Astrocyte (in vitro differentiated cells and primary cell): Measurements from ENCODE around the gene MESP2. TPM values are rescaled to one million over a fixed set of nuclear protein-coding genes. Genes with fewer than 3 reads are reported as not detected.

Experiments used
- DNase-seq: peaks from one replicate; pipeline ENCODE4 v3.0.0-alpha.2; 2010; ENCODE audit warnings: low read depth
- FAIRE-seq: peaks from 2 replicates; lab custom pipeline; 2011; peaks lifted over from hg19 to GRCh38; lab: Jason Lieb, UNC
- H2AFZ ChIP-seq: 2 replicates; pipeline ENCODE4 v1.6.0; 2012; ENCODE audit warnings: low read depth, low read length, inconsistent platforms
- H3K27ac ChIP-seq: 2 replicates; pipeline ENCODE4 v1.5.1; 2011; ENCODE audit warnings: low read depth, low read length, inconsistent platforms
- H3K27me3 ChIP-seq: 2 replicates; pipeline ENCODE4 v1.6.0; 2011; ENCODE audit warnings: low read length, inconsistent platforms; ENCODE audit not compliant: insufficient read depth
- H3K36me3 ChIP-seq: 2 replicates; pipeline ENCODE4 v1.5.1; 2011; ENCODE audit warnings: low read length, inconsistent platforms; ENCODE audit not compliant: insufficient read depth
- H3K4me1 ChIP-seq: 2 replicates; pipeline ENCODE4 v1.5.1; 2011; ENCODE audit warnings: low read length, inconsistent platforms; ENCODE audit not compliant: insufficient read depth
- H3K4me2 ChIP-seq: 2 replicates; pipeline ENCODE4 v1.6.0; 2012; ENCODE audit warnings: low read length, inconsistent platforms
- H3K4me3 ChIP-seq: 2 replicates; pipeline ENCODE4 v1.5.1; 2011; ENCODE audit warnings: low read depth, mild to moderate bottlenecking, low read length, inconsistent platforms; ENCODE audit not compliant: insufficient read depth
- H3K79me2 ChIP-seq: 2 replicates; pipeline ENCODE4 v1.6.0; 2012; ENCODE audit warnings: mild to moderate bottlenecking, low read length, inconsistent platforms; ENCODE audit not compliant: insufficient read depth
- H3K9ac ChIP-seq: 2 replicates; pipeline ENCODE4 v1.6.0; 2012; ENCODE audit warnings: mild to moderate bottlenecking, low read length, inconsistent platforms
- H3K9me3 ChIP-seq: 2 replicates; pipeline ENCODE4 v1.5.1; 2012; ENCODE audit warnings: low read depth, mild to moderate bottlenecking, low read length, inconsistent platforms; ENCODE audit not compliant: insufficient read depth
- H4K20me1 ChIP-seq: 2 replicates; pipeline ENCODE4 v1.6.0; 2012; ENCODE audit warnings: low read length, inconsistent platforms; ENCODE audit not compliant: insufficient read depth
- H3K27ac Mint-ChIP-seq: one replicate; pipeline ENCODE4 v1.8.0; 2021; ENCODE audit warnings: mild to moderate bottlenecking, mixed read lengths; ENCODE audit not compliant: unreplicated experiment
- H3K27me3 Mint-ChIP-seq: one replicate; pipeline ENCODE4 v1.8.0; 2021; ENCODE audit warnings: low read depth, mixed read lengths; ENCODE audit not compliant: unreplicated experiment
- H3K36me3 Mint-ChIP-seq: one replicate; pipeline ENCODE4 v1.8.0; 2021; ENCODE audit warnings: low read depth, mixed read lengths; ENCODE audit not compliant: unreplicated experiment
- H3K4me1 Mint-ChIP-seq: one replicate; pipeline ENCODE4 v1.8.0; 2021; ENCODE audit warnings: low read depth, mixed read lengths; ENCODE audit not compliant: unreplicated experiment
- H3K4me3 Mint-ChIP-seq: one replicate; pipeline ENCODE4 v1.8.0; 2021; ENCODE audit warnings: mild to moderate bottlenecking, moderate library complexity, mixed read lengths; ENCODE audit not compliant: unreplicated experiment
- H3K9me3 Mint-ChIP-seq: one replicate; pipeline ENCODE4 v1.8.0; 2021; ENCODE audit warnings: mild to moderate bottlenecking, mixed read lengths; ENCODE audit not compliant: unreplicated experiment
- CTCF ChIP-seq: IDR thresholded peaks from 2 replicates; pipeline ENCODE4 v1.5.1; 2011; ENCODE audit warnings: low read depth, mild to moderate bottlenecking, inconsistent platforms, low read length, moderate library complexity; ENCODE audit not compliant: insufficient read depth
- EZH2 ChIP-seq: IDR thresholded peaks from 2 replicates; pipeline ENCODE4 v1.6.1; 2012; ENCODE audit warnings: mild to moderate bottlenecking, low read length, inconsistent platforms; ENCODE audit not compliant: insufficient read depth
- total RNA-seq: library from RNA; stranded (reverse); gene quantifications from 2 replicates; pipeline ENCODE4 v1.2.1, GENCODE V29; 2021

MESP2 gene
- total RNA-seq, 1 donor from 2014 or later: not detected

GRCh38 chr15:89810837-89811236, 34.7 kb downstream of the MESP2 start:
- Mint-ChIP-seq H3K27me3 (peaks cover 30% of the 10 kb centered on the region), H3K36me3 (no peaks in the 10 kb centered on the region), H3K27ac (no peak overlapping the region), H3K4me3 (no peak overlapping the region), H3K4me1 (no peaks in the 10 kb centered on the region), H3K9me3 (peaks cover 9% of the 10 kb centered on the region)
- Histone ChIP-seq H4K20me1 (peaks cover 38% of the 10 kb centered on the region), H3K36me3 (peaks cover 2% of the 10 kb centered on the region), H3K4me2 (no peak overlapping the region), H3K4me3 (no peak overlapping the region), H2AFZ (no peak overlapping the region), H3K9ac (no peak overlapping the region), H3K79me2 (peaks cover 63% of the 10 kb centered on the region), H3K4me1 (peaks cover 33% of the 10 kb centered on the region), H3K9me3 (no peaks in the 10 kb centered on the region), H3K27ac (no peak overlapping the region), H3K27me3 (no peaks in the 10 kb centered on the region)
- no peak for FAIRE-seq
- DNase-seq: no peak
- no peak for TF ChIP-seq CTCF
- no peak for TF ChIP-seq EZH2

GRCh38 chr15:89812011-89812846, 36.1 kb downstream of the MESP2 start:
- peaks cover 39% of the 10 kb centered on the region for H3K27me3 Mint-ChIP-seq
- Histone ChIP-seq H3K9ac (no peak overlapping the region), H3K27me3 (no peaks in the 10 kb centered on the region), H3K4me1 (peaks cover 33% of the 10 kb centered on the region), H4K20me1 (peaks cover 34% of the 10 kb centered on the region), H3K4me3 (no peak overlapping the region), H3K36me3 (no peaks in the 10 kb centered on the region), H3K27ac (no peak overlapping the region), H3K79me2 (peaks cover 63% of the 10 kb centered on the region), H2AFZ (no peak overlapping the region), H3K4me2 (peak overlapping the region; percentile 90), H3K9me3 (no peaks in the 10 kb centered on the region)
- DNase-seq (no peak), FAIRE-seq (no peak)
- H3K36me3 Mint-ChIP-seq: peaks cover 3% of the 10 kb centered on the region
- TF ChIP-seq EZH2 (no peak), CTCF (no peak)
- peaks cover 15% of the 10 kb centered on the region for H3K9me3 Mint-ChIP-seq
- H3K27ac Mint-ChIP-seq: no peak overlapping the region
- no peak overlapping the region for H3K4me3 Mint-ChIP-seq
- no peaks in the 10 kb centered on the region for H3K4me1 Mint-ChIP-seq

GRCh38 chr15:89812847-89813320, 36.8 kb downstream of the MESP2 start:
- FAIRE-seq (no peak), DNase-seq (no peak)
- H3K4me3 Mint-ChIP-seq: no peak overlapping the region
- peaks cover 60% of the 10 kb centered on the region for H3K79me2 ChIP-seq
- H2AFZ ChIP-seq: no peak overlapping the region
- H3K27ac ChIP-seq: no peak overlapping the region
- H3K9me3 Mint-ChIP-seq: peaks cover 15% of the 10 kb centered on the region
- H3K4me3 ChIP-seq: peak overlapping the region; percentile 85
- no peaks in the 10 kb centered on the region for H3K9me3 ChIP-seq
- peaks cover 36% of the 10 kb centered on the region for H3K4me1 ChIP-seq
- H3K27me3 ChIP-seq: no peaks in the 10 kb centered on the region
- peak overlapping the region; percentile 90 for H3K4me2 ChIP-seq
- no peaks in the 10 kb centered on the region for H3K36me3 ChIP-seq
- H4K20me1 ChIP-seq: peaks cover 31% of the 10 kb centered on the region
- peaks cover 3% of the 10 kb centered on the region for H3K36me3 Mint-ChIP-seq
- H3K9ac ChIP-seq: peak overlapping the region; percentile 84
- TF ChIP-seq EZH2: no peak
- peaks cover 41% of the 10 kb centered on the region for H3K27me3 Mint-ChIP-seq
- H3K27ac Mint-ChIP-seq: no peak overlapping the region
- no peaks in the 10 kb centered on the region for H3K4me1 Mint-ChIP-seq
